ENCODE results near the gene ZBTB46. TPM values are rescaled to one million over a fixed set of nuclear protein-coding genes. Genes with fewer than 3 reads are reported as not detected.

Gene ZBTB46
- total and polyA plus RNA-seq, 10 of the 15 experiments (the other 5 are each of a cell fraction or from before 2014, with no cell fraction given) = 0.15 to 0.92 (median 0.34) TPM

- intact Hi-C loops (cut with micrococcal nuclease; ENCODE audit: unreplicated experiment) = no loop called here
- Histone ChIP-seq H3K4me3 (no peak overlapping the region), H3K4me1 (ENCODE audit: control insufficient read depth, insufficient read depth, low read length) (no peaks in the 10 kb centered on the region; the same call in 1 of the 2 replicates), H3K9ac (ENCODE audit: control insufficient read depth, insufficient read depth, low read length) (no peak overlapping the region), H3K27me3 (replicated peaks in 1 of 2; ENCODE audit: control insufficient read depth in 2 of 2, insufficient read depth in 2 of 2, low read length in 1 of 2) (peaks cover 4 to 8% of the 10 kb centered on the region in 2 experiments; a peak in 2 of 4 replicates), H3K4me2 (ENCODE audit: control insufficient read depth, insufficient read depth) (no peak overlapping the region), H3K27ac (ENCODE audit: control insufficient read depth, insufficient read depth) (no peak overlapping the region), H2AFZ (ENCODE audit: control insufficient read depth, low read depth, low read length) (no peak overlapping the region), H3K79me2 (ENCODE audit: control insufficient read depth, insufficient read depth, low read length) (no peaks in the 10 kb centered on the region), H3K36me3 (ENCODE audit: control insufficient read depth in 2 of 2, insufficient read depth in 2 of 2, low read length in 1 of 2) (no peaks in the 10 kb centered on the region), H3K9me3 (replicated peaks; ENCODE audit: control insufficient read depth, insufficient read depth, low read length) (no peaks in the 10 kb centered on the region), H4K20me1 (ENCODE audit: control insufficient read depth, insufficient read depth) (no peaks in the 10 kb centered on the region)
- CTCF ChIA-PET = no interaction called here
- ATAC-seq (no peak), DNase-seq (ENCODE audit: low read depth, low spot score) (no peak), FAIRE-seq (no peak)
- RAD21 ChIA-PET (ENCODE audit: unreplicated experiment) = no interaction called here
- 53% methylated on average over 20 of the region's 20 CpGs for WGBS (ENCODE audit: insufficient coverage, insufficient replicate concordance, low lambda C conversion rate, missing lambda C conversion rate)
- in situ Hi-C loops (cut with MboI) = no loop called here
- POLR2A ChIA-PET = no interaction called here
- TF ChIP-seq BMI1 (IDR thresholded peaks at IDR 0.05; ENCODE audit: borderline replicate concordance) (no peak), JUNB (IDR thresholded peaks at IDR 0.05) (no peak), MTA2 (IDR thresholded peaks at IDR 0.05; ENCODE audit: low read depth) (no peak), EZH2 (IDR thresholded peaks at IDR 0.05; ENCODE audit: borderline replicate concordance, control insufficient read depth, low read depth, low read length) (no peak), RCOR1 (conservative IDR thresholded peaks at IDR 0.05; ENCODE audit: low read depth, low read length) (no peak)
- TF ChIP-seq, protein P1, sequence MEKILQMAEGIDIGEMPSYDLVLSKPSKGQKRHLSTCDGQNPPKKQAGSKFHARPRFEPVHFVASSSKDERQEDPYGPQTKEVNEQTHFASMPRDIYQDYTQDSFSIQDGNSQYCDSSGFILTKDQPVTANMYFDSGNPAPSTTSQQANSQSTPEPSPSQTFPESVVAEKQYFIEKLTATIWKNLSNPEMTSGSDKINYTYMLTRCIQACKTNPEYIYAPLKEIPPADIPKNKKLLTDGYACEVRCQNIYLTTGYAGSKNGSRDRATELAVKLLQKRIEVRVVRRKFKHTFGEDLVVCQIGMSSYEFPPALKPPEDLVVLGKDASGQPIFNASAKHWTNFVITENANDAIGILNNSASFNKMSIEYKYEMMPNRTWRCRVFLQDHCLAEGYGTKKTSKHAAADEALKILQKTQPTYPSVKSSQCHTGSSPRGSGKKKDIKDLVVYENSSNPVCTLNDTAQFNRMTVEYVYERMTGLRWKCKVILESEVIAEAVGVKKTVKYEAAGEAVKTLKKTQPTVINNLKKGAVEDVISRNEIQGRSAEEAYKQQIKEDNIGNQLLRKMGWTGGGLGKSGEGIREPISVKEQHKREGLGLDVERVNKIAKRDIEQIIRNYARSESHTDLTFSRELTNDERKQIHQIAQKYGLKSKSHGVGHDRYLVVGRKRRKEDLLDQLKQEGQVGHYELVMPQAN (conservative IDR thresholded peaks at IDR 0.05) = no peak
- BruUV-seq (replicated peaks) = no TSS peak
- SMC1A ChIA-PET (ENCODE audit: uncharacterized antibody, unreplicated experiment) = no interaction called here
Observed at GRCh38 chr20:63833776-63834490, 2.9 kb upstream of the ZBTB46 start.

All from GM12878 (cell line).